Type B pancreatic cell (in vitro differentiated cells): ENCODE results near the gene NKAIN2. TPM values are rescaled to one million over a fixed set of nuclear protein-coding genes. Genes with fewer than 3 reads are reported as not detected.

Experiments used
- DNase-seq: peaks from one replicate; pipeline ENCODE4 v3.0.0; 2021; ENCODE audit warnings: mixed read lengths; ENCODE audit not compliant: unreplicated experiment; ENCODE audit errors: extremely low spot score
- H3K27ac Mint-ChIP-seq: 2 replicates; pipeline ENCODE4 v1.8.0; 2021; ENCODE audit warnings: mild to moderate bottlenecking, mixed read lengths
- H3K27me3 Mint-ChIP-seq: 2 replicates; pipeline ENCODE4 v1.8.0; 2021; ENCODE audit warnings: mixed read lengths
- H3K36me3 Mint-ChIP-seq: 2 replicates; pipeline ENCODE4 v1.8.0; 2021; ENCODE audit warnings: mixed read lengths
- H3K4me1 Mint-ChIP-seq: one replicate; pipeline ENCODE4 v1.8.0; 2021; ENCODE audit warnings: mixed read lengths; ENCODE audit not compliant: unreplicated experiment
- H3K4me3 Mint-ChIP-seq: 2 replicates; pipeline ENCODE4 v1.8.0; 2021; ENCODE audit warnings: mild to moderate bottlenecking, mixed read lengths
- H3K9me3 Mint-ChIP-seq: 2 replicates; pipeline ENCODE4 v1.8.0; 2021; ENCODE audit warnings: mixed read lengths
- total RNA-seq: library from RNA; stranded (reverse); gene quantifications from 2 replicates; pipeline ENCODE4 v1.2.1, GENCODE V29; 2021; ENCODE audit warnings: low replicate concordance
- TF ChIP-seq, protein P1 (sequence below): fragments of 200-600 bp; sonication (generic); conservative IDR thresholded peaks from 2 replicates; pipeline ENCODE4 v1.5.0; 2021; ENCODE audit warnings: antibody characterized with exemption, mild to moderate bottlenecking

NKAIN2 gene
- total RNA-seq, 1 donor from 2014 or later = 1.7 TPM

DNA sequence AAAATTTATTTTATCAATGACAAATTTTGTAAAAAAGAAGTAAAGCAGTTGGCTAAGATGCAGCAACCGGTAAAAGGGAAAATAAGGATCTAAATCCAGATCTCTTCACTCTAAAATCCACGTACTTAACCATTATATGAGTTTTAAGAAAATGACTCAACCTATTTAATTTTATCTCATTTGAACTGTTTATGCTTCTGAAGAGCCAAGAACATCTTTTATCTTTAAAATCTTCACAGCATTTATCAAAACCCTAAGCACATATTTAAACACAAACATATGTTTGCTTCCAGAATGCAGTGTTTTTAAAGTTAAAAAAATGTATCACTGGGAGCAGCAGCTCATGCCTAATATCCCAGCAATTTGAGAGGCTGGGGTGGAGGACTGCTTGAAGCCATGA, 339.2 kb downstream of the NKAIN2 start:
- Mint-ChIP-seq H3K36me3 (no peaks in the 10 kb centered on the region), H3K4me3 (no peak overlapping the region), H3K27me3 (no peaks in the 10 kb centered on the region), H3K27ac (no peak overlapping the region), H3K4me1 (peaks cover 14% of the 10 kb centered on the region), H3K9me3 (no peaks in the 10 kb centered on the region)
- DNase-seq = no peak
- TF ChIP-seq, protein P1, sequence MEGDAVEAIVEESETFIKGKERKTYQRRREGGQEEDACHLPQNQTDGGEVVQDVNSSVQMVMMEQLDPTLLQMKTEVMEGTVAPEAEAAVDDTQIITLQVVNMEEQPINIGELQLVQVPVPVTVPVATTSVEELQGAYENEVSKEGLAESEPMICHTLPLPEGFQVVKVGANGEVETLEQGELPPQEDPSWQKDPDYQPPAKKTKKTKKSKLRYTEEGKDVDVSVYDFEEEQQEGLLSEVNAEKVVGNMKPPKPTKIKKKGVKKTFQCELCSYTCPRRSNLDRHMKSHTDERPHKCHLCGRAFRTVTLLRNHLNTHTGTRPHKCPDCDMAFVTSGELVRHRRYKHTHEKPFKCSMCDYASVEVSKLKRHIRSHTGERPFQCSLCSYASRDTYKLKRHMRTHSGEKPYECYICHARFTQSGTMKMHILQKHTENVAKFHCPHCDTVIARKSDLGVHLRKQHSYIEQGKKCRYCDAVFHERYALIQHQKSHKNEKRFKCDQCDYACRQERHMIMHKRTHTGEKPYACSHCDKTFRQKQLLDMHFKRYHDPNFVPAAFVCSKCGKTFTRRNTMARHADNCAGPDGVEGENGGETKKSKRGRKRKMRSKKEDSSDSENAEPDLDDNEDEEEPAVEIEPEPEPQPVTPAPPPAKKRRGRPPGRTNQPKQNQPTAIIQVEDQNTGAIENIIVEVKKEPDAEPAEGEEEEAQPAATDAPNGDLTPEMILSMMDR = no peak

DNA sequence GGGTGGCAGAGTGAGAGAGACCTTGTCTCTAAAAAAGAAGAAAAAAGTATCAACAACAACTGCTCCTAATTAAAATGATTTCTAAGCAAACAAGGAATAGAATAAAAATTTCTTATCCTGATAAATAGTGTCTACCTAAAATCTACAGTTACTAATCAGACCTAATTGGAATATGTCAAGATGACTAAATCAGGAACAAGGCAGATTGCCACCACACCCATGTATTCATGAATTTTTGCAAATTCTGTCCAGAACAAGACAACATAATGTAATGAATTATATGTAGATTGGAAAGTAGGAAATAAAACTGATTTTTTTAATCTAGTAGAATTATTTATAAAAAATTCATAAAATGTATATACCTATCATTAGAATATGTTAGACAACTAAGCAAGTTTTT, 339.8 kb downstream of the NKAIN2 start:
- Mint-ChIP-seq H3K27me3 (no peaks in the 10 kb centered on the region), H3K27ac (no peak overlapping the region), H3K9me3 (no peaks in the 10 kb centered on the region), H3K36me3 (no peaks in the 10 kb centered on the region), H3K4me3 (no peak overlapping the region), H3K4me1 (peaks cover 19% of the 10 kb centered on the region)
- no peak for DNase-seq
- TF ChIP-seq, protein P1 = no peak

DNA sequence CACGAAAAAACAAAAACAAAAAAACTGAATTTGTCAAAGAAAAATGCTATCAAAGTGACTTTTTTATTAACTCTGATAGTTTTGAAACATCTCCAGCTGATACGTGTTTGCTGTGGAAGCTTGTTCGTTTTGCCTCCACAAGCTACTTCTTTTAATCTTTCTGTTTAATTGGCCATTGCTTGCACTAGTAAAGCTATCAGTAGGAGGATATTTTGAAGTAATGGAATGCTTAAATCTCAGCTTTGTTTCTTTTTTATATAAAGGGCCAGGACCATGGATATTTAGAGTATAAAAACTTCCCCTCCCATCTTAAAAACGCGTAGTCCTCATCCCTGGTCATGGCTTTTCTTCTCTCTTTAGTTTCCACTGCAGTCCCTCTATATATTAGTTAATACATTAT, 344.0 kb downstream of the NKAIN2 start:
- Mint-ChIP-seq H3K9me3 (no peaks in the 10 kb centered on the region), H3K4me1 (peaks cover 15% of the 10 kb centered on the region), H3K36me3 (no peaks in the 10 kb centered on the region), H3K27ac (no peak overlapping the region), H3K27me3 (no peaks in the 10 kb centered on the region), H3K4me3 (no peak overlapping the region)
- DNase-seq = no peak
- TF ChIP-seq, protein P1 = no peak

DNA sequence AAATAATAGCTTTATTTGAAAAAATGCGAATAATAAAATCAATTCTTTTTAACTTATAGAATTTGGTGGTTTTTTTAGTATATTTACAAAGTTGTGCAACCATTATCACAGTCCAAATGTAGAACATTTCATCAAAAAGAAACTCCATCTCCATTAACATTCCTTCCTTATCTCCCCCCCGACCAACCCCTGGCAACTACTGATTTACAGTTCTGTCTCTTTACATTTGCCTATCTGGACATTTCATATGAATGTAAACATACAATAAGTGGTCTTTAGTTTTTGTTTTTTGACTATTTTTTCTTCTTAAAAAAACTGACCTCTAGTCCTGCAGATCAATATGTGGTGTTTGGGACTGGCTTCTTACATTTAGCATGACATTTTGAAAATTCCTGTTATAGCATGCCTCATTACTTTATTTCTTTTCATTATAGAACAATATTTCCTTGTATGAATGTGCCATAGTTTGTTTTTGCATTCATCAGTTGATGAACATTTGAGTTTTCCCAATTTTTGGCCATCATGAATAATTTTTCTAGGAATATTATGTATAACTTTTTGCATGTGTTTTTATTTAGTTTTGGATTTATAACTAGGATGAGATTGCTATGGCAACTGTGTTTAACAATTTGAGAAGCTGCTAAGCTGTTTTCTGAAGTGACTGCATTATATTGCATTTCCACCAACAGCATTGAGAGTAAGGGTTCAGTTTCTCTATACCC, 344.7 kb downstream of the NKAIN2 start:
- TF ChIP-seq, protein P1 = no peak
- no peaks in the 10 kb centered on the region for H3K9me3 Mint-ChIP-seq
- no peak for DNase-seq
- peaks cover 15% of the 10 kb centered on the region for H3K4me1 Mint-ChIP-seq
- no peaks in the 10 kb centered on the region for H3K36me3 Mint-ChIP-seq
- no peaks in the 10 kb centered on the region for H3K27me3 Mint-ChIP-seq
- no peak overlapping the region for H3K27ac Mint-ChIP-seq
- no peak overlapping the region for H3K4me3 Mint-ChIP-seq

DNA sequence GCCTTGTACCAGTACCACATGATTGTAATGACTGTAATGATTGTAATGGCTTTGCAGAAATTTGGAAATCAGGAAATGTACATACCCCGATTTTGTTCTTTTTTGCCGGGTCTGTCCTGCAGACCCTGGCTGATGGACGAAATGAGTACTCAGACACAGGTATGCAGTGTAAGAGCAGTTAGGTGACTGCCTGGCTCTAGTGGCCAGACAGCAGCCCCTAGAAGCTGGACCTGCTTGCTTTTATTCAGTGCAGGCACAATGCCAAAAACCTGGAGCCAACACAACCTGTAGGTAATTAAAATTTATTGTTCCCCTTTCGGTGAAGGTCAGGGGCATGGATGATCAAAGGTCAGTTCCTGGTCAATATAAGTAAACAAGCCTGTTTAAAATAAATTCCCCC, 346.0 kb downstream of the NKAIN2 start:
- Mint-ChIP-seq H3K27ac (no peak overlapping the region), H3K27me3 (no peaks in the 10 kb centered on the region), H3K4me1 (peaks cover 15% of the 10 kb centered on the region), H3K36me3 (no peaks in the 10 kb centered on the region), H3K4me3 (no peak overlapping the region), H3K9me3 (no peaks in the 10 kb centered on the region)
- DNase-seq = no peak
- TF ChIP-seq, protein P1 = no peak
